Upper lobe of left lung (tissue), 6 donors: ENCODE measurements around the gene BAIAP2L1. TPM values are rescaled to one million over a fixed set of nuclear protein-coding genes. Genes with fewer than 3 reads are reported as not detected.

ENCODE experiments used
- ATAC-seq, 2 donors: fragments of 200-7000 bp; cut with Tn5 transposase; one replicate each; pipeline ENCODE4 v1.9.1; 2022; ENCODE audit warnings: mild to moderate bottlenecking in 2 of 2, moderate library complexity in 2 of 2; ENCODE audit not compliant: low FRiP score in 2 of 2
- DNase-seq, 2 donors: peaks; one replicate each; pipeline ENCODE4 v3.0.0-alpha.2; 2019 to 2020
- H3K27ac ChIP-seq, 4 donors: fragments of 200-600 bp; sonication (generic); one replicate each; pipeline ENCODE4 v1.5.1; 2016 to 2019
- H3K27me3 ChIP-seq, 4 donors: fragments of 200-600 bp; sonication (generic); one replicate each; pipeline ENCODE4 v1.5.1; 2017 to 2019
- H3K36me3 ChIP-seq, 4 donors: fragments of 200-600 bp; sonication (generic); one replicate each; pipeline ENCODE4 v1.5.1; 2016 to 2019
- H3K4me1 ChIP-seq, 4 donors: fragments of 200-600 bp; sonication (generic); one replicate each; pipeline ENCODE4 v1.5.1; 2018 to 2019
- H3K4me3 ChIP-seq, 4 donors: fragments of 200-600 bp; sonication (generic); one replicate each; pipeline ENCODE4 v1.5.1; 2017 to 2019; ENCODE audit warnings: mild to moderate bottlenecking in 2 of 4, moderate library complexity in 1 of 4
- H3K9me3 ChIP-seq, 4 donors: fragments of 200-600 bp; sonication (generic); one replicate each; pipeline ENCODE4 v1.5.1; 2018 to 2019
- EP300 ChIP-seq, 4 donors: sonication (generic); formaldehyde crosslinking; IDR thresholded peaks; one replicate each; pipeline ENCODE4 v1.5.1; 2017; ENCODE audit warnings: antibody characterized with exemption in 4 of 4, control low read depth in 2 of 4
- POLR2A ChIP-seq, 4 donors: fragments of 450-650 bp; IDR thresholded peaks; one replicate each; pipeline ENCODE4 v1.5.1; 2016 to 2017; ENCODE audit warnings: antibody characterized with exemption in 4 of 4, mild to moderate bottlenecking in 2 of 4
- POLR2AphosphoS5 ChIP-seq, 2 donors: sonication (generic); formaldehyde crosslinking; IDR thresholded peaks; one replicate each; pipeline ENCODE4 v1.5.1; 2017; ENCODE audit warnings: antibody characterized with exemption in 2 of 2
- WGBS, 2 donors: methylation state at CpG; one replicate each; pipeline ENCODE4 v1.1.5; 2017 to 2018; 5-methylcytosine and 5-hydroxymethylcytosine counted together
- total RNA-seq, 6 donors: library from RNA; depleted of rRNA in 4 of 6; stranded (reverse); fragments of >200 nt in 4 of 6; gene quantifications; one replicate each; pipeline versions ENCODE4 v1.1.0 to v1.2.1, GENCODE V29; 2016 to 2021
- TF ChIP-seq, protein P1 (sequence below), 6 experiments: fragments of 450-650 bp in 4 of 6; fragments of 200-600 bp in 2 of 6; sonication (generic) in 2 of 6; IDR thresholded peaks; one replicate each; pipeline ENCODE4 v1.5.1; 2016 to 2019; ENCODE audit warnings: antibody characterized with exemption in 6 of 6
- donor health status: DM: no; HTN: no; CAD: no; lungs with moderate emphysema.
- donor health status: DM: no; HTN: yes; CAD: no; lungs with severe emphysema.

The BAIAP2L1 gene
- total RNA-seq, 6 donors from 2014 or later = 20.2 to 35.6 (median 26.6) TPM

DNA sequence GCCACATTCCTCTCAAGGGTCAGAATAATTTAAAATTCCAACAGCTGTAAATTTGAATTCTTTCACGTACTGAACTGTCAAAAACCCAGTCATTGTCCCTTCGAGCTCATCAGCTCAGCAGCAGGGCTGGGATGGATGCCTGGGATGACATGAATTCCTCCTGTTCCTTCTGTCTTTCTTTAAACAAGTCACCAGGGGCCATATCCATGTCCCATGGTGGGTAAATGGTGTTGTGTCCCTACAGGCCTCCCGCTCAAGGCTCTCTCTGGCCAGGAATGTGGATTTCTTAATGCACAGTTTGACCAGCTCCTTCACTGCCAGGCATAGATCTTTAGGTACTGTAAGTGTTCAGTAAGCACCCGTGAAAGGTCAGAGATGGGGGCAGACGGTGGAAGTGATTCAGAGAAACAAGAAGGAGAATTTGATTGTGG is 135.0 kb downstream of the BAIAP2L1 start:
- no peaks in the 10 kb centered on the region for H3K27me3 ChIP-seq
- DNase-seq (no peak), ATAC-seq (no peak)
- no peaks in the 10 kb centered on the region for H3K9me3 ChIP-seq
- H3K36me3 ChIP-seq = peaks cover 0 to 7% (median under 1%) of the 10 kb centered on the region in 4 donors
- H3K4me3 ChIP-seq = no peak overlapping the region
- H3K27ac ChIP-seq = no peak overlapping the region
- 56 to 71% methylated on average over 5 of the region's 5 CpGs for WGBS, 2 donors
- TF ChIP-seq POLR2AphosphoS5 (IDR thresholded peaks at IDR 0.05) (no peak), POLR2A (IDR thresholded peaks at IDR 0.05) (no peak)
- TF ChIP-seq, protein P1, sequence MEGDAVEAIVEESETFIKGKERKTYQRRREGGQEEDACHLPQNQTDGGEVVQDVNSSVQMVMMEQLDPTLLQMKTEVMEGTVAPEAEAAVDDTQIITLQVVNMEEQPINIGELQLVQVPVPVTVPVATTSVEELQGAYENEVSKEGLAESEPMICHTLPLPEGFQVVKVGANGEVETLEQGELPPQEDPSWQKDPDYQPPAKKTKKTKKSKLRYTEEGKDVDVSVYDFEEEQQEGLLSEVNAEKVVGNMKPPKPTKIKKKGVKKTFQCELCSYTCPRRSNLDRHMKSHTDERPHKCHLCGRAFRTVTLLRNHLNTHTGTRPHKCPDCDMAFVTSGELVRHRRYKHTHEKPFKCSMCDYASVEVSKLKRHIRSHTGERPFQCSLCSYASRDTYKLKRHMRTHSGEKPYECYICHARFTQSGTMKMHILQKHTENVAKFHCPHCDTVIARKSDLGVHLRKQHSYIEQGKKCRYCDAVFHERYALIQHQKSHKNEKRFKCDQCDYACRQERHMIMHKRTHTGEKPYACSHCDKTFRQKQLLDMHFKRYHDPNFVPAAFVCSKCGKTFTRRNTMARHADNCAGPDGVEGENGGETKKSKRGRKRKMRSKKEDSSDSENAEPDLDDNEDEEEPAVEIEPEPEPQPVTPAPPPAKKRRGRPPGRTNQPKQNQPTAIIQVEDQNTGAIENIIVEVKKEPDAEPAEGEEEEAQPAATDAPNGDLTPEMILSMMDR (IDR thresholded peaks at IDR 0.05) = no peak
- H3K4me1 ChIP-seq = no peaks in the 10 kb centered on the region

DNA sequence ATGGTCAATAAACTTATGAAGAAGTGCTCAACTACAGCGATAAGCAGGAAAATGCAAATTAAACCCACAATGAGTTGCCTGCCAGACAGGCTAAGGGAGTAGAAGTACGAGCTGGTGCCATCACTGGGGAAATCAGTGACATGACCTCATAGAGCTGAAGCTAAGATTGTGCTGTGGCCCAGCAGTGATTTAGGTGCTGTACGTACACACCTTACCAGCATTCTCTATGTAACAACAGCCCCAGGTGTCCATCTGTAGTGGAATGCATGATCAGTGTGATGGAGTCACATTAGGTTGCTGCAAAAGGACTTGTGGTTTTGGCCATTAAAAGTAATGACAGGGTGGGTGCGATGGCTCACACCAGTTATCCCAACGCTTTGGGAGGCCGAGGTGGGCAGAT is 143.2 kb downstream of the BAIAP2L1 start:
- DNase-seq = no peak
- Histone ChIP-seq H3K9me3 (no peaks in the 10 kb centered on the region), H3K4me1 (peaks cover 9 to 11% (median 11%) of the 10 kb centered on the region in 4 donors), H3K27me3 (no peaks in the 10 kb centered on the region), H3K4me3 (no peak overlapping the region), H3K27ac (no peak overlapping the region), H3K36me3 (peaks cover 0 to 28% (median 13%) of the 10 kb centered on the region in 4 donors)
- ATAC-seq = no peak
- 84 to 88% methylated on average over 6 of the region's 6 CpGs for WGBS, 2 donors
- TF ChIP-seq EP300 (IDR thresholded peaks at IDR 0.05) = no peak
- no peak for TF ChIP-seq POLR2AphosphoS5 (IDR thresholded peaks at IDR 0.05)
- TF ChIP-seq, protein P1 (IDR thresholded peaks at IDR 0.05) = no peak
- TF ChIP-seq POLR2A (IDR thresholded peaks at IDR 0.05) = no peak

DNA sequence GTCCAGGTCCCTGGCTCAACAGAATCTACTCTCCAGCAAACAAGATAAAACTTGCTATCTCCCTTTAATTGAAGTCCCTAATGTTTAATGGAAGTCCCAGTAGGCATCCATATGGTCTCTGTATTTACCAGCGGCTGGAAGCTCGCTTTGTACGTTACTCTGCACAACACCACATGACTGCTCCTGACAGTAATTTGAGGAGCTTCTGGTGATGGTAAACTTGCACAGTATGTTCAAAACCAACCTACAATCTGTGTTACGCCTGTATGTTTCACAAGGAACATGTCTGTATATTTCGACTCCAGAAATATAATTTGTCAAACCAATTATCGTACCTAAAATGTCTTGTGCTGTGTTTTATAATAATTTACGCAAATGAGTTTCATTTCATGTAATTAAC is 144.5 kb downstream of the BAIAP2L1 start:
- H3K9me3 ChIP-seq = no peaks in the 10 kb centered on the region
- H3K4me1 ChIP-seq = peaks cover 14 to 17% (median 15%) of the 10 kb centered on the region in 4 donors
- H3K4me3 ChIP-seq = no peak overlapping the region
- H3K27ac ChIP-seq = no peak overlapping the region
- DNase-seq (no peak), ATAC-seq (no peak)
- H3K27me3 ChIP-seq = no peaks in the 10 kb centered on the region
- H3K36me3 ChIP-seq = peaks cover 0 to 28% (median 13%) of the 10 kb centered on the region in 4 donors
- WGBS, 2 donors = 91 to 95% methylated on average over 7 of the region's 7 CpGs
- TF ChIP-seq, protein P1 (IDR thresholded peaks at IDR 0.05) = no peak
- TF ChIP-seq POLR2A (IDR thresholded peaks at IDR 0.05) (no peak), EP300 (IDR thresholded peaks at IDR 0.05) (no peak), POLR2AphosphoS5 (IDR thresholded peaks at IDR 0.05) (no peak)

DNA sequence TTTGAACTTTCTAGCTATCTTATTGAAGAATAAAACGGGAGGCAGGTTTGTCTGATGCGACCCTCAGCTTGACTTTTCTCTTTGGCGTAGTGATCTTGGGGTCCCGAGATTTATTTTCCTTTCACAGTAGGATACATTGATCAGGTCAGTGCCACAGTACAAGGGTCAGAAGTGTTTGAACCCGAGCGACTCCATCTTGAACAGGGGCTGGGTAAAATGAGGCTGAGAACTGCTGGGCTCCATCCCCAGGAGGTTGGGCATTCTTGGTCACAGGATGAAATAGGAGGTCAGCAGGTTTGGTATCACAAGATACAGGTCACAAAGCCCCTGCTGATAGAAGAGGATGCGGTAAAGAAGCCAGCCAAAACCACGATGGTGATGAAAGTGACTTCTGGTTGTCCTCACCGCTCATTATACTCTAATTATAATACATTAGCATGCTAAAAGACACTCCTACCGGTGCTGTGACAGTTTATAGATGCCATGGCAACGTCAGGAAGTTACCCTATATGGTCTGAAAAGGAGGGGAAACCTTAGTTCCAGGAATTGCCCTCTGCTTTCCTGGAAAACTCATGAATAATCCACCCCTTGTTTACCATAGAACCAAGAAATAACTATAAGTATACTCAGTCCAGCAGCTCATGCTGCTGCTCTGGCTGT is 145.8 kb downstream of the BAIAP2L1 start:
- no peak for ATAC-seq
- peaks cover 27 to 30% (median 29%) of the 10 kb centered on the region in 4 donors for H3K4me1 ChIP-seq
- 78 to 82% methylated on average over 11 of the region's 11 CpGs for WGBS, 2 donors
- no peaks in the 10 kb centered on the region for H3K27me3 ChIP-seq
- no peak for TF ChIP-seq POLR2AphosphoS5 (IDR thresholded peaks at IDR 0.05)
- TF ChIP-seq EP300 (IDR thresholded peaks at IDR 0.05) = no peak
- TF ChIP-seq, protein P1 (IDR thresholded peaks at IDR 0.05) = no peak
- no peak for DNase-seq
- H3K9me3 ChIP-seq = no peaks in the 10 kb centered on the region
- no peak overlapping the region for H3K27ac ChIP-seq
- H3K4me3 ChIP-seq = no peak overlapping the region
- H3K36me3 ChIP-seq = peaks cover 0 to 20% (median 10%) of the 10 kb centered on the region in 4 donors

DNA sequence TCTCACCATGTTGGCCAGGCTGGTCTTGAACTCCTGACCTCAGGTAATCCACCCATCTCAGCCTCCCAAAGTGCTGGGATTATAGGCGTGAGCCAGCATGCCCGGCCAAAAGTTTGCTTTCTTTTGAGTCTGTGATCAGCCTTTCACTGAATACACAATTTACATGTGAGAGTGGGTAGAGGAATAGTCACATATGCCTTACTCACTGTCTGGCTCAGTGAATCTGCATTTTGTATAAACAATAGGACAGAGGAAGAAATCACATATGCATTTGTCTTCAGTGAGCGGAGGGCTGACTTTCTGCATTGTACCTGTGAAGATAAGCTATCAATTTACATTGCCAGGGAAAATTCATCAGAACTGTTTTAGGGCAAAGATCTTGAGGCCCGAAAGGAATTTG is 146.4 kb downstream of the BAIAP2L1 start:
- ATAC-seq (no peak), DNase-seq (no peak)
- WGBS, 2 donors = 88 to 98% methylated on average over 4 of the region's 4 CpGs
- H3K36me3 ChIP-seq = peaks cover 0 to 20% (median 10%) of the 10 kb centered on the region in 4 donors
- no peaks in the 10 kb centered on the region for H3K27me3 ChIP-seq
- TF ChIP-seq EP300 (IDR thresholded peaks at IDR 0.05) (no peak), POLR2AphosphoS5 (IDR thresholded peaks at IDR 0.05) (no peak), POLR2A (IDR thresholded peaks at IDR 0.05) (no peak)
- TF ChIP-seq, protein P1 (IDR thresholded peaks at IDR 0.05) = no peak
- H3K27ac ChIP-seq = no peak overlapping the region
- no peaks in the 10 kb centered on the region for H3K9me3 ChIP-seq
- peaks cover 31 to 35% (median 33%) of the 10 kb centered on the region in 4 donors for H3K4me1 ChIP-seq
- H3K4me3 ChIP-seq = no peak overlapping the region
